Esophagus squamous epithelium (tissue), 4 donors: ENCODE measurements around the gene GCNT2.

ENCODE experiments used
- CTCF ChIP-seq, 6 experiments: fragments of 450-650 bp in 4 of 6; fragments of 200-600 bp in 2 of 6; sonication (generic) in 2 of 6; IDR thresholded peaks; one replicate each; pipeline ENCODE4 v1.5.1; 2016 to 2019; ENCODE audit warnings: antibody characterized with exemption in 6 of 6, mild to moderate bottlenecking in 4 of 6, moderate library complexity in 4 of 6
- POLR2A ChIP-seq, 4 donors: fragments of 450-650 bp; IDR thresholded peaks; one replicate each; pipeline ENCODE4 v1.6.1; 2017; ENCODE audit warnings: antibody characterized with exemption in 4 of 4, mild to moderate bottlenecking in 4 of 4, moderate library complexity in 3 of 4

GRCh38 chr6:10613077-10613476 lies 91.9 kb downstream of the GCNT2 start:
- TF ChIP-seq CTCF (IDR thresholded peaks at IDR 0.05) (no peak), POLR2A (IDR thresholded peaks at IDR 0.05) (no peak)
